Tibial artery (tissue), 4 donors: ENCODE data around the gene SGSM2.
A peak's percentile ranks its signal among the peaks of the same experiment; 100 is the strongest.

Source experiments
- DNase-seq, 2 donors: peaks; one replicate each; pipeline ENCODE4 v3.0.0-alpha.2; 2019
- H3K27ac ChIP-seq, 2 donors: fragments of 200-600 bp; sonication (generic) in 1 of 2; 1 replicate in 1 of 2; 2 replicates in 1 of 2; pipeline ENCODE4 v1.5.1; 2018 to 2019; ENCODE audit warnings: mild to moderate bottlenecking in 1 of 2
- H3K27me3 ChIP-seq, 2 donors: fragments of 200-600 bp; sonication (generic) in 1 of 2; one replicate each; pipeline versions ENCODE4 v1.5.1 to v1.6.0; 2016 to 2019
- H3K36me3 ChIP-seq, 3 donors: fragments of 200-600 bp; sonication (generic) in 2 of 3; one replicate each; pipeline ENCODE4 v1.5.1; 2016 to 2019; ENCODE audit warnings: mild to moderate bottlenecking in 2 of 3
- H3K4me1 ChIP-seq, 4 donors: fragments of 200-600 bp; sonication (generic) in 2 of 4; 1 replicate in 3 of 4; 2 replicates in 1 of 4; pipeline ENCODE4 v1.5.1; 2016 to 2019
- H3K4me3 ChIP-seq, 2 donors: fragments of 200-600 bp; sonication (generic) in 1 of 2; 1 replicate in 1 of 2; 2 replicates in 1 of 2; pipeline ENCODE4 v1.5.1; 2018 to 2019; ENCODE audit warnings: mild to moderate bottlenecking in 2 of 2
- H3K9me3 ChIP-seq, 3 donors: fragments of 200-600 bp; sonication (generic) in 1 of 3; one replicate each; pipeline ENCODE4 v1.5.1; 2016 to 2019
- CTCF ChIP-seq, 2 experiments: fragments of 200-600 bp in 1 of 2; fragments of 450-650 bp in 1 of 2; IDR thresholded peaks; one replicate each; pipeline ENCODE4 v1.5.1; 2017 to 2019; ENCODE audit warnings: antibody characterized with exemption in 2 of 2, mild to moderate bottlenecking in 1 of 2, moderate library complexity in 1 of 2
- intact Hi-C: fragments of 100-400 bp; cut with DNase I; formaldehyde crosslinking; loops from one replicate; pipeline ENCODE4 v1.15.0; 2023; ENCODE audit warnings: low total_unique reads

SGSM2 gene, protein sequence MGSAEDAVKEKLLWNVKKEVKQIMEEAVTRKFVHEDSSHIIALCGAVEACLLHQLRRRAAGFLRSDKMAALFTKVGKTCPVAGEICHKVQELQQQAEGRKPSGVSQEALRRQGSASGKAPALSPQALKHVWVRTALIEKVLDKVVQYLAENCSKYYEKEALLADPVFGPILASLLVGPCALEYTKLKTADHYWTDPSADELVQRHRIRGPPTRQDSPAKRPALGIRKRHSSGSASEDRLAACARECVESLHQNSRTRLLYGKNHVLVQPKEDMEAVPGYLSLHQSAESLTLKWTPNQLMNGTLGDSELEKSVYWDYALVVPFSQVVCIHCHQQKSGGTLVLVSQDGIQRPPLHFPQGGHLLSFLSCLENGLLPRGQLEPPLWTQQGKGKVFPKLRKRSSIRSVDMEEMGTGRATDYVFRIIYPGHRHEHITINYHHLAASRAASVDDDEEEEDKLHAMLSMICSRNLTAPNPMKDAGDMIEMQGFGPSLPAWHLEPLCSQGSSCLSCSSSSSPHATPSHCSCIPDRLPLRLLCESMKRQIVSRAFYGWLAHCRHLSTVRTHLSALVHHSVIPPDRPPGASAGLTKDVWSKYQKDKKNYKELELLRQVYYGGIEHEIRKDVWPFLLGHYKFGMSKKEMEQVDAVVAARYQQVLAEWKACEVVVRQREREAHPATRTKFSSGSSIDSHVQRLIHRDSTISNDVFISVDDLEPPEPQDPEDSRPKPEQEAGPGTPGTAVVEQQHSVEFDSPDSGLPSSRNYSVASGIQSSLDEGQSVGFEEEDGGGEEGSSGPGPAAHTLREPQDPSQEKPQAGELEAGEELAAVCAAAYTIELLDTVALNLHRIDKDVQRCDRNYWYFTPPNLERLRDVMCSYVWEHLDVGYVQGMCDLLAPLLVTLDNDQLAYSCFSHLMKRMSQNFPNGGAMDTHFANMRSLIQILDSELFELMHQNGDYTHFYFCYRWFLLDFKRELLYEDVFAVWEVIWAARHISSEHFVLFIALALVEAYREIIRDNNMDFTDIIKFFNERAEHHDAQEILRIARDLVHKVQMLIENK

DNA sequence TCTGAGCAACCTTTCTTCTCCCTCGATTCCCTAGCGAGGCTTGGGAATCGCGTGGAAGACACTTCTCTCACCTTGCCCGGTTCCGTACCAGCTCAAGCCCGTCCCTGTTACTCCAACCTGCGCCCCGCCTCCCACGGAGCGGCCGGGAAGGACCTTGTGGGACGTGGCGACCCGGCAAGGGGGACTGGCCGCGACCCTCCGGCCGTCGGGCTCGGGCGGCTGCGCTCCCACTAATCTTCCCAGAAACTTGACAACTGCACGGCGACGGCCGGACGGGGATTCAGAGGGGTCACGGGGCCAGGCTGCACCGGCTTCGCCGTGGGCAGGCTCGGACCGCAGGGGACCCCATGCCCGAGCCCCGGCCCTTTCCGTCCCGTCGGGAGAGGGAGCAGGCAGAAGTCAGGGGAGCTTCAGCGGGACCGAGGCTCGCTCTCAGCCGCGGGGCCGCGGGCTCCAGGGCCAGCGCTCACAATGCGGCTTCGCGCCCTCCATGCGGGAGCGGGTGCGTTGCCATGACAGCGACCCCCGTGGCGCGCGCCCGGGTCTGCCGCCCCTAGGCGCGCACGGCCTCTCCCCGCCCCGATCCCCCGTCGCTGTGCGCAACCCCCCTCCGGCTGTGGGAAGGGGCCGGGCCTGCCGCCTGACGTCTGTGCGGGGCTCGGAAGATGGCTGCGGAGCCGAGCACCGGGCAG, at the start of gene SGSM2:
TSS of gene SGSM2 (plus strand) at position 650 of the 692 bp plus-strand sequence. CDS start 188 bp downstream, outside the sequence.
- TF ChIP-seq CTCF (IDR thresholded peaks at IDR 0.05): no peak
- Histone ChIP-seq H3K27ac (peak within 1 kb of the TSS; percentile 80 to 92), H3K4me1 (peaks cover 0 to 34% (median 16%) of the 10 kb centered on the region in 4 donors), H3K9me3 (no peaks in the 10 kb centered on the region), H3K36me3 (peaks cover 29 to 47% (median 31%) of the 10 kb centered on the region in 3 donors), H3K4me3 (peak within 1 kb of the TSS; percentile 85 to 99), H3K27me3 (no peaks in the 10 kb centered on the region)
- intact Hi-C loops: no loop called here
- peak; percentile 54 to 80 for DNase-seq

GRCh38 chr17:2289878-2290478, 47.3 kb upstream of the SGSM2 start:
- H3K27me3 ChIP-seq: no peaks in the 10 kb centered on the region
- no peak overlapping the region for H3K4me3 ChIP-seq
- intact Hi-C loops: no loop called here
- no peak overlapping the region for H3K27ac ChIP-seq
- no peaks in the 10 kb centered on the region for H3K4me1 ChIP-seq
- no peaks in the 10 kb centered on the region for H3K9me3 ChIP-seq
- H3K36me3 ChIP-seq: peaks cover 37 to 82% (median 49%) of the 10 kb centered on the region in 3 donors
- no peak for TF ChIP-seq CTCF (IDR thresholded peaks at IDR 0.05)
- no peak for DNase-seq

- H3K4me3 ChIP-seq: no peak overlapping the region
- H3K27ac ChIP-seq: no peak overlapping the region
- no peak for TF ChIP-seq CTCF (IDR thresholded peaks at IDR 0.05)
- DNase-seq: no peak
- H3K36me3 ChIP-seq: peaks cover 42 to 100% (median 57%) of the 10 kb centered on the region in 3 donors
- H3K4me1 ChIP-seq: no peaks in the 10 kb centered on the region
- no peaks in the 10 kb centered on the region for H3K9me3 ChIP-seq
- intact Hi-C loops: no loop called here
- no peaks in the 10 kb centered on the region for H3K27me3 ChIP-seq
Measured at GRCh38 chr17:2292100-2292499, 45.2 kb upstream of the SGSM2 start.

GRCh38 chr17:2295575-2295974, 41.7 kb upstream of the SGSM2 start:
- Histone ChIP-seq H3K36me3 (peaks cover 44 to 93% (median 68%) of the 10 kb centered on the region in 3 donors), H3K27ac (no peak overlapping the region), H3K4me3 (no peak overlapping the region), H3K9me3 (no peaks in the 10 kb centered on the region), H3K4me1 (peaks cover 0 to 2% (median 0%) of the 10 kb centered on the region in 4 donors), H3K27me3 (no peaks in the 10 kb centered on the region)
- intact Hi-C loops: no loop called here
- no peak for DNase-seq
- no peak for TF ChIP-seq CTCF (IDR thresholded peaks at IDR 0.05)

DNA sequence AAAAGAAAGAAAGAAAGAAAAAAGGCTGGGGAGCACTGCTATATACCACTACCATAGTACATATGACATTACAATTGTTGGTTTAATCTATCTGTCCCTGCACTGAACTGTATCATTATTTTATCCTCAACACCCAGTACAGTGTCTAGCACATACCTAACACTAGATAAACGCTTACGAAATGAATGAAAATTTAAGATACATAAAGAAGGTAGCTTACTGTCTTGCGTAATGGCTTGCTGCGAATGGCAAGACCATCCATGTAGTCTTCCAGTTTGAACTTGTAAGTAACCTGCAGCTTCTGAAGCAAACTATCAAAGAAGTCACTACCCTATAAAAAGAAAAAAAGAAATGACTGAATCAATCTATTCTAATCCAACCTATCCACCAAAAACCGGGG, 40.3 kb upstream of the SGSM2 start:
- Histone ChIP-seq H3K4me3 (no peak overlapping the region), H3K27me3 (no peaks in the 10 kb centered on the region), H3K27ac (no peak overlapping the region), H3K9me3 (no peaks in the 10 kb centered on the region), H3K4me1 (peaks cover 0 to 16% (median 8%) of the 10 kb centered on the region in 4 donors), H3K36me3 (peaks cover 40 to 78% (median 55%) of the 10 kb centered on the region in 3 donors)
- no peak for DNase-seq
- intact Hi-C loops: no loop called here
- TF ChIP-seq CTCF (IDR thresholded peaks at IDR 0.05): no peak
